Stimulated activated effector memory CD8-positive, alpha-beta T cell treated with anti-CD3 and anti-CD28 coated beads, Interleukin-12 subunit alpha, Interleukin-12 subunit beta, amount 100 ng/mL, for 72 hours (primary cell): Measurements from ENCODE around the gene ADGRD1.
"Not testable (repeated sequence)": the region's sequence is repeated elsewhere in the genome, so short reads cannot be mapped to it uniquely, and the experiment has no call there.

Experiments
- ATAC-seq: fragments of 150-1000 bp; cut with Tn5 transposase; 2 replicates; pipeline ENCODE4 v1.10.0; 2021
- DNase-seq, 2 donors: peaks; one replicate each; pipeline ENCODE4 v3.0.0; 2021 to 2022; ENCODE audit warnings: low spot score in 2 of 2
- H3K27ac Mint-ChIP-seq: one replicate; pipeline ENCODE4 v1.8.0; 2022; ENCODE audit warnings: mild to moderate bottlenecking, mixed read lengths
- H3K36me3 Mint-ChIP-seq: one replicate; pipeline ENCODE4 v1.8.0; 2022; ENCODE audit warnings: mild to moderate bottlenecking, mixed read lengths
- H3K4me1 Mint-ChIP-seq: one replicate; pipeline ENCODE4 v1.8.0; 2022; ENCODE audit warnings: mixed read lengths
- H3K4me3 Mint-ChIP-seq: one replicate; pipeline ENCODE4 v1.8.0; 2022; ENCODE audit warnings: mild to moderate bottlenecking, mixed read lengths
- H3K9me3 Mint-ChIP-seq: one replicate; pipeline ENCODE4 v1.8.0; 2022; ENCODE audit warnings: mixed read lengths

The ADGRD1 gene

DNA sequence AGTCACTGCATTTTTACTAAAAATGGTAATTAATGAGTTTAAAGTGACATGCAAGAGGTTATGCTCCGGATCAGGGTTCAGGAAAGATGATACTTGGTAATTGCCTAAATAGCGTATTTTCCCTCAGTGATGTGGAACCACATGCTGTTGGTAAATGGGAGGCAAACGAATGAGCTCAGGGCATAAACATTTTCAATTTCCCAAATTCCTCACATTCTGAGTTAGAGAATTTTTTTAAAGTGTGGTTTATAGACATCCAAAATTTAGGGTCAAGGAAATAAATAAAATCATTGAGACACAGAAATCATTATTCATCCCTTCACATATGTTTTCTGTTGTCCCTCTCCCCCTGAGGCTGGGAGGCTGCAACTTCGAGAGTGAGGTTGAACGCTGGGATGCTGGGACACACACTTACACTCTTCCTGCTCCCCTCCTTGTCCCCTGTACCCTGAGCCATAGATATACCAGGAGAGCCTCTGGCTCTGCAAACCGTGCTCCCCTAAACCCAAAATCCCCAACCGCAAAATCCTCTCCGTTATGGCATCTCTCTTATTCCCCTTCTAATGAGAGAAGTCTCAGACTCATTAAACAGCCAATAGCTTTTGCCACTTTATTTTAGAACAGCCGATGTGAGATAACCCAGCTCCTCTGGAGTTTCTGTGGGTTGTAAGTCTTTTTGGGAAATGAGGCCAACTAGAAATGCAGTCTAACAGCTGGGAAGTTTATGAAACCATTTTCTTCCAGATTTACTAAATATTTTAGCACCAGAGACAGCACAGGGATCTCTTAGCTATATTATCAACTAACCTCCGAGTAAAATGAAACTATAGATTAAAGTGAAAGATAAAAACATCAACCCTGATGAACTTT is 21.4 kb upstream of the ADGRD1 start:
- Mint-ChIP-seq H3K9me3 (peaks cover 2% of the 10 kb centered on the region), H3K4me3 (no peak overlapping the region), H3K36me3 (no peaks in the 10 kb centered on the region), H3K4me1 (no peaks in the 10 kb centered on the region), H3K27ac (no peak overlapping the region)
- ATAC-seq (no peak), DNase-seq (no peak)

DNA sequence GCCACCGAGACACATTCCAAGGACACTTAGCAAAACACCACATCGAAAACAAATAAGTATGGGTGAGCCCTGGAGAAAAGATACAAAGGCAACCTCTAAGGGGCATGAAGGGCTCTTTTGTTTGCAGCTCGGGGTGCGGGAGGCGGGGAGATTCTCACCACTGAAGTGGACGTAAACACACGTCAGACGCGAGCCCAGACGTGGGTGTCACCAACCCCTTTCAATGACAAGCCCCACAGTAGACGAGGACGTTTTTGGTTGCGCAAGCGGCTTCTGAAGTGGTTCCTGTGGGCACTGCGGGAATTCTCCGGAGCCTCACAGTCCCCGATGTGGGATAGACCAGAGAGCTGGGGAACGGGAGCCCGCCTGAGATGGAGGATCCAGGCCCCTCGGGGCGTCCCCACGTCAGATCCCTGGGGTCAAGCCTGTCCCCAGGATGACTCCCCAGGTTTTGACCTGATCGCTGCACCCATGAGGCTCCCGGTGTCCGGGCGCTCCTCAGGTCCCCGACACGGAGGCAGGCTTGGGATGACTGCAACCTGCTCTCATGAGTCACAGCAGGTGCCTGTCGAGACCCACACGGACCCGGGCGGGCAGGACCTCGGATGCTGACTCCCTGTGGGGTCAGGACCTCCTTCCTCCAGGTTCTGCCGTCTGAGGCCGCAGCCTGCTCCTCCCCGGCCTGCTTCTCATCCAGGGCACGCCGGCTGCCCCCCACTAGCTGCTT is 20.3 kb upstream of the ADGRD1 start:
- no peak overlapping the region for H3K4me3 Mint-ChIP-seq
- no peaks in the 10 kb centered on the region for H3K4me1 Mint-ChIP-seq
- H3K27ac Mint-ChIP-seq, result no peak overlapping the region
- ATAC-seq (peak; percentile 26), DNase-seq (no peak)
- H3K36me3 Mint-ChIP-seq, result no peaks in the 10 kb centered on the region
- H3K9me3 Mint-ChIP-seq, result peaks cover 2% of the 10 kb centered on the region

DNA sequence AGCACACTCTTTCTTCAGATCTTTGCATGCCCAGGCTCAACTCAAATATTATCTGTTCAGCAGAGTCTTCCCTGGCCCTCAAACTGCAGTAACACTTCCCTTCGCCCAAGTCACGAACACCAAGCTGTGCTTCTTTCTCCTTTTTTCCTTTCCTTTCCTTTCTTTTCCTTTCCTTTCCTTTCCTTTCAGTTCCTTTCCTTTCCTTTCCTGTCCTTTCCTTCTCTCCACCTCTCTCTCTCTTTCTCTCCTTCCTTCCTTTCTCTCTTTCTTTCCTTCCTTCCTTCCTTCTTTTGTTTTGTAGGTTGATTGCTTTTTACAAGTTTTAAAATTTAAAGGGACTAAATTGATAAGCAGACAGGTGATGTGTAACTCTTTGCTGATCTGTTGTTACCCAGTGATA is 19.0 kb upstream of the ADGRD1 start:
- H3K27ac Mint-ChIP-seq, result no peak overlapping the region
- H3K9me3 Mint-ChIP-seq, result peaks cover 4% of the 10 kb centered on the region
- no peak overlapping the region for H3K4me3 Mint-ChIP-seq
- DNase-seq (peak in 1 of 2 donors; percentile 25), ATAC-seq (no peak)
- no peaks in the 10 kb centered on the region for H3K4me1 Mint-ChIP-seq
- H3K36me3 Mint-ChIP-seq, result no peaks in the 10 kb centered on the region

DNA sequence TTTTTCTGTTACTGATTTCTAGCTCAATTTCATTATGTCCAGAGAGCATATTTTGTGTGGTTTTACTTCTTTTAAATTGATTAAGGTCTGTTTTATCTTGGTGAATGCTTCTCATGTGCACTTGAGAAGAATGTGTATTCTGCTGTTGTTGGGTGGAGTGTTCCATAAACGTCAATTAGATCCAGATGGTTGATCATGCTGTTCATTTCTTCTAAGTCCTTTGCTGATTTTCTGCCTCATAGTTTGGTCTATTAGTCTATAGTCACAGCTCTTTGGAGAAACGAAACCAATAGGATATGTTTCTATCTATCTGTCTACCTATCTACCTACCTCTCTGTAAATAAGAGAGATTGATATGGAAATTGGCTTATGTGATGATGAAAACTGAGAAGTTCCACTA is 17.1 kb upstream of the ADGRD1 start:
- Mint-ChIP-seq H3K36me3 (no peaks in the 10 kb centered on the region), H3K27ac (no peak overlapping the region), H3K4me3 (no peak overlapping the region), H3K9me3 (peaks cover 10% of the 10 kb centered on the region), H3K4me1 (no peaks in the 10 kb centered on the region)
- no peak for ATAC-seq
- no peak for DNase-seq

DNA sequence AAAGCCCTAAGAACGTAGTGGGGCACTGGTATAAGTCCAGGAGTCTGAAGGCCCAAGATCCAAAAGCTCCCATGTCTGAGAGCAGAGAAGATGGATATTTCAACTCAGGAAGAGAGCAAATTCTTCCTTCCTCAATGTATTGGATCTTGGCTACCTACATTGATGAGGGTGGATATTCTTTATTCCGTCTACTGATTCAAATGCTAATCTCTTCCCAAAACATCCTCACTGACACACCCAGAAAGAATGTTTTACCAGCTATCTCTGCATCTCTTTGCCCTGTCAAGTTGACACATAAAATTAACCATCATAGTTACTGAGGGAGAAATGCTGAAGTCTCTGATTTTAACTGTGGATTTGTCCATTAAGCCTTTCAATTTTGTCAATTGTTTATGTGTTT is 16.6 kb upstream of the ADGRD1 start:
- H3K36me3 Mint-ChIP-seq, result no peaks in the 10 kb centered on the region
- DNase-seq (no peak), ATAC-seq (no peak)
- no peak overlapping the region for H3K4me3 Mint-ChIP-seq
- H3K9me3 Mint-ChIP-seq, result peaks cover 10% of the 10 kb centered on the region
- H3K4me1 Mint-ChIP-seq, result no peaks in the 10 kb centered on the region
- H3K27ac Mint-ChIP-seq, result no peak overlapping the region

DNA sequence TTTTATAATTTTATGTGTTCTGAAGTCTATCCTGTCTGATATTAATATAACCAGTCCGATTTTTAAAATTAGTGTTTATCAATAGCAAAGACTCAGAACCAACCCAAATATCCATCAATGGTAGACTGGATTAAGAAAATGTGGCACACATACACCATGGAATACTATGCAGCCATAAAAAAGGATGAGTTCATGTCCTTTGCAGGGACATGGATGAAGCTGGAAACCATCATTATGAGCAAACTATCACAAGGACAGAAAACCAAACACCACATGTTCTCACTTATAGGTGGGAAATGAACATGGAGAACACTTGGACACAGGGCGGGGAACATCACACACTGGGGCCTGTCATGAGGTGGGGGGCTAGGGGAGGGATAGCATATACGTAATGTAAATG is 16.2 kb upstream of the ADGRD1 start:
- not testable (repeated sequence) for H3K4me3 Mint-ChIP-seq, DNase-seq, H3K4me1 Mint-ChIP-seq, H3K27ac Mint-ChIP-seq, H3K36me3 Mint-ChIP-seq, ATAC-seq
- H3K9me3 Mint-ChIP-seq, result peaks cover 10% of the 10 kb centered on the region

DNA sequence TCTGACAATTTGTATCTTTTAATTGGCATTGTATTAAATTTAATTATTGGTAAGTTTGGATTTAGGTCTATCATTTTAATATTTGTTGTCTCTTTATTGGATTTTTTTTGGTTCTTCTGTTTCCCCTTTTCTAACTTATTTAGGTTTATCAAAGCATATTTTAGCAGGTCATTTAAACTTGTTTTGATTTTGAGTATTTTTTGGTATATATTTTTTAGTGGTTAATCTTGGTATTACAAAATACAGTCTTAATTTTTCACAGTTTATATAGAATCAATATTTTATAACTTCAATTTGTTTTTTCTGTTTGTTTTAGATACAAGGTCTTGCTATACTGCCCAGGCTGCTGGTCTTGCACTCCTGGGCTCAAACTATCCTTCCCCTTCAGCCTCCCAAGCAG is 15.5 kb upstream of the ADGRD1 start:
- H3K27ac Mint-ChIP-seq, result no peak overlapping the region
- ATAC-seq, result no peak
- peaks cover 10% of the 10 kb centered on the region for H3K9me3 Mint-ChIP-seq
- no peak overlapping the region for H3K4me3 Mint-ChIP-seq
- H3K36me3 Mint-ChIP-seq, result no peaks in the 10 kb centered on the region
- no peak for DNase-seq
- H3K4me1 Mint-ChIP-seq, result no peaks in the 10 kb centered on the region

DNA sequence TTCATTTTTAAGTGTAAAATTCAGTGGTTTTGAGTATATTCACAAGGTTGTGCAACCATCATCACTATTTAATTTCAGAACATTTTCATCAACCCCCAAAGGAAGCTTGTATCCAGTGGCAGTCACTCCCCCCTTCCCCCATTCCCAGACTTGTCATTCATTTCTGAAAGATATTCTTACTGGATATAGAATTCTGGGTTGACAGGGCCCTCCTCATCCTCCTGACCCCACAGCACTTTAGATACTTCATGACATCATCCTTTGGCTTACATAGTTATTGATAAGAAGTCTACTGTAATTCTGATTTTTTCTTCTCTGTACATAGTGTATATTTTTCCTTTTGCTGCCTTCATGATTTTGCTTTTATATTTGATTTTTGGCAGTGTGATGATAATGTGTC is 8.8 kb upstream of the ADGRD1 start:
- no peaks in the 10 kb centered on the region for H3K36me3 Mint-ChIP-seq
- H3K4me3 Mint-ChIP-seq, result no peak overlapping the region
- DNase-seq, result no peak
- no peak for ATAC-seq
- peaks cover 19% of the 10 kb centered on the region for H3K9me3 Mint-ChIP-seq
- no peaks in the 10 kb centered on the region for H3K4me1 Mint-ChIP-seq
- H3K27ac Mint-ChIP-seq, result no peak overlapping the region

DNA sequence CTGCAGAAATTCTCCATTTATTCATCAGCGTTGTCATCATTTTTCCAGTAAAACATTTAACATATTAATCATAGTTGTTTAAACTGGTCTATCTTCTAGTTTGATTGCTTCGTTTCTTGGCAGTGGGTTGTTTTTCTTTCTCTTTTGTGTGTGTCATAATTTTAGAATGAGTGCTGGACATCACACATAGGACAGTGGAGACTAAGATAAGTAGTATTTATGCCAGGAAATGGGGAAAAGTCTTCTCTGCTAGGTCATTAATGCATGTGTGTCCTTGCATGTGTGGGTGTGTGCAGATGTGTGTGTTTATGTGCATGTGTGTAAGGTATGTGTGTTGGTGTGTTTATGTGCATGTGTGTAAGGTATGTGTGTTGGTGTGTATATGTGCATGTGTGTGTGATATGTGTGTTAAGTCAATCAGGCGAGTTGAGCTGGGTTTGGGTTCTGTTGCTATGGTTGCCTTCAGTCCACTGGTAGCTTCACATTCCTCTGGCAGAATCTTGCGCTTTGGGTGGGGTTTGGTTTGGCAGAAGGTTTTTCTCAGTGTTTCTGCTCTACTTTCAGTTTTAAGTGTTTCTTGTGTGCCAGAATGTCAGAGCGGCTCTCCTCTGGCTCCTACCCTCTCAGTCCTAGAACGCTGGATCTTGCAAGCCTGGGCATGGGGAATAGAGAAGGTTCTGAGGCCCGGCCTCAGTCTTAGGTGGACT is 7.8 kb upstream of the ADGRD1 start:
- H3K4me3 Mint-ChIP-seq, result no peak overlapping the region
- no peaks in the 10 kb centered on the region for H3K36me3 Mint-ChIP-seq
- H3K9me3 Mint-ChIP-seq, result peaks cover 14% of the 10 kb centered on the region
- ATAC-seq, result no peak
- no peak for DNase-seq
- no peaks in the 10 kb centered on the region for H3K4me1 Mint-ChIP-seq
- no peak overlapping the region for H3K27ac Mint-ChIP-seq

DNA sequence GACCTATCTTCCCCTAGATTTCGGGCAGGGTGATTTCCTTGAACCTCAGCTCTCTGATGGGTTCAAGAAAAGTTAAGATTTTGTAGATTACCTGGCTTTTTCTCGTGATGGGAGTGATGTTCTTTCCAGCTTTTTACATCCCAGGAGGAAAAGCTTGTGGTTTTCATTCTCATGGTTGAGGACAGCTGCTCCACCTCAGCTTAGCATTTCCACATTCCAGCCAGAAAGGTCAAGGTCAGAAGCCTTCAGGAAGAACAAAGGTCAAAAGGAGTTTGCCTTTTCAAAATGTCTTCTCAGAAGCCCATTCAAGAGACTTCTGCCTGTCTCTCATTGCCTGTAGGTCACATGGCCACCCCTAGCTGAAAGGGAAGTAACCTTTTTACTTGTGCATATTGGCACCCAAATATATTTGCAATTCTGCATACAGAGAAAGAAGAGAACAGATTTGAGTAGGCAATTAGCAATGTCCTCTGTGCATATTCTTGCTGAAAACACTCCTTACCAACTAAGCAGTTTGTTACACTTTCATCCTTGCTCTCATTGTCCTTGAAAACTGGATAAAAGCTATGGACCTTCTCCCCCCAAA is 6.6 kb upstream of the ADGRD1 start:
- peaks cover 14% of the 10 kb centered on the region for H3K9me3 Mint-ChIP-seq
- no peak for DNase-seq
- ATAC-seq, result no peak
- no peaks in the 10 kb centered on the region for H3K4me1 Mint-ChIP-seq
- H3K27ac Mint-ChIP-seq, result no peak overlapping the region
- H3K4me3 Mint-ChIP-seq, result no peak overlapping the region
- H3K36me3 Mint-ChIP-seq, result no peaks in the 10 kb centered on the region

DNA sequence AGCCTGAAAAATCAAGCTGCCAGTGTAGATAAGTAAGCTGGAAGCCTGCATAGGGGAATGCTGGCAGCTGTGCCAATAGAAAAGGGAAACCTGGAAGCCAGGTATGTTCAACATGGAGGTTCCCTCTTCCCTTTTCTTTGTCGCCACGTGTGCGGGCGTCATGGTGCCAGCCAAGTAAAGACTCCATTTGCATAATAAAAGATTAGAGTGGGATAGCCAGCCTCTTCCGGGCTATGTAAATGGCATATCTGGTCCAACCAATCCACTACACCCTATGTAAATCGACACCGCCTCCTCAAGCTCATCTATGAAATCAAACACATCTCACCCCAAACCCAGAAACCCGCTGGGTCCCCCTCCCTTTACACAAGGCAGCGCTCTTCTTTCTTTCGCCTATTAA is 5.6 kb upstream of the ADGRD1 start:
- Mint-ChIP-seq H3K4me1 (no peaks in the 10 kb centered on the region), H3K9me3 (peaks cover 14% of the 10 kb centered on the region), H3K4me3 (no peak overlapping the region), H3K36me3 (no peaks in the 10 kb centered on the region), H3K27ac (no peak overlapping the region)
- DNase-seq (no peak), ATAC-seq (no peak)

DNA sequence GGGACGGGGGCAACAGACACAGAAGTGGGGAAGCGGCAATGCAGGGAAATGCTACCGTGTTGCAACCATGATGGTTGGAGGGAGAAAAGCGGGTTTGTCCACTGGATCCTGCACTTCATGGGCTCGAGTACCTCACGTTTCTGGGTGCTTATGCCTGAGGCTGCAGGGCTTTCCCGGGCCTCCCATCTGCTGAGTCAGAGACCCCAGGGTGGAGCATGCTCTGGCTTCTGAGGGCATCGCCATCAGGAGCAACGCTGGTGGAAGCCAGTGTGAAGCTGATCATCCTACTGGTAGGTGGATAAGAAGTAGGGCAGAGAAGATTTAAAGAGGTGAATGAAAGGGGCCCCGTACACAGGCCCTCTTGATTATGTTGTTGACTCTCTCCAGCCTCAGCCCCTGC is 5.0 kb upstream of the ADGRD1 start:
- peaks cover 14% of the 10 kb centered on the region for H3K9me3 Mint-ChIP-seq
- no peak overlapping the region for H3K4me3 Mint-ChIP-seq
- no peaks in the 10 kb centered on the region for H3K36me3 Mint-ChIP-seq
- no peak for ATAC-seq
- H3K4me1 Mint-ChIP-seq, result no peaks in the 10 kb centered on the region
- no peak overlapping the region for H3K27ac Mint-ChIP-seq
- DNase-seq, result no peak

DNA sequence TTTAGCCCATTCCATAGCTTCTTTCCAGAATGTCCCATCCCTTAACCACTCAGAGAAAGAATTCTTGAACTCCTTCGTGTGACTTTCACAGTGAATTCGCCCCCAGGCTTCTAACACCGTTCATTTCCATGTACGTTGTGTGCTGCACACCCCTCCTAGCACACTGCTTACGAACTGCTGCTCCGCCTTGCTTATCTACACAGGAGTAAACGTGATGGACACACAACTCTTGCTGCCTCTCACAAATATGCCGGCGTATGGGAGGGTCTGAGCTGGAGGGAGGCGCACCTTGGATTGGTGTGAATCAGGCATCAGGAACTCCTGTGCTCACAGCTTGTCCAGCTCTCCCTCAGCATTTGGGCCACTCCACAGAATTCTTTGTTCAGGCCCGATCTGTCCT is 3.9 kb upstream of the ADGRD1 start:
- DNase-seq (no peak), ATAC-seq (no peak)
- Mint-ChIP-seq H3K4me3 (no peak overlapping the region), H3K9me3 (peaks cover 9% of the 10 kb centered on the region), H3K36me3 (no peaks in the 10 kb centered on the region), H3K4me1 (no peaks in the 10 kb centered on the region), H3K27ac (no peak overlapping the region)

DNA sequence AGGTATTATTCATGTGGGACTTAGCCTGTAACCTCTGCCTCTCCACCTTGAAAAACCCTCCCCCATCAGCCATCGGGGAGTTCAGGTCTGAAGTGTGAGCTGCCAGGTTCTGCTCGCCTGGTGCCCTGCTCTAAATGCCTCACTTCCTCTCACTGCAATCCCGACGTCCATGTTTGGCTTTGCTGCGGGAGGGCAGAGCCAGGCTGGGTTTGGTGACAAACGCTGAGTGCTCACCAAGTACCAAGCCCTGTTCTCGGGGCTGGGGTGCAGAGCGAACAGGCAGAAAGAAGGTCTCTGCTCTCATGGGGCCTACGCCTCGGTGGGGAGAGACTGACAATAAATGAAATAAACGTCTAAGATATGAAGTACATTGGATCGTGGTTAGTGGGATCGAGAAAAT is 2.1 kb upstream of the ADGRD1 start:
- Mint-ChIP-seq H3K27ac (no peak overlapping the region), H3K9me3 (no peaks in the 10 kb centered on the region), H3K4me1 (no peaks in the 10 kb centered on the region), H3K4me3 (no peak overlapping the region), H3K36me3 (no peaks in the 10 kb centered on the region)
- no peak for DNase-seq
- no peak for ATAC-seq

DNA sequence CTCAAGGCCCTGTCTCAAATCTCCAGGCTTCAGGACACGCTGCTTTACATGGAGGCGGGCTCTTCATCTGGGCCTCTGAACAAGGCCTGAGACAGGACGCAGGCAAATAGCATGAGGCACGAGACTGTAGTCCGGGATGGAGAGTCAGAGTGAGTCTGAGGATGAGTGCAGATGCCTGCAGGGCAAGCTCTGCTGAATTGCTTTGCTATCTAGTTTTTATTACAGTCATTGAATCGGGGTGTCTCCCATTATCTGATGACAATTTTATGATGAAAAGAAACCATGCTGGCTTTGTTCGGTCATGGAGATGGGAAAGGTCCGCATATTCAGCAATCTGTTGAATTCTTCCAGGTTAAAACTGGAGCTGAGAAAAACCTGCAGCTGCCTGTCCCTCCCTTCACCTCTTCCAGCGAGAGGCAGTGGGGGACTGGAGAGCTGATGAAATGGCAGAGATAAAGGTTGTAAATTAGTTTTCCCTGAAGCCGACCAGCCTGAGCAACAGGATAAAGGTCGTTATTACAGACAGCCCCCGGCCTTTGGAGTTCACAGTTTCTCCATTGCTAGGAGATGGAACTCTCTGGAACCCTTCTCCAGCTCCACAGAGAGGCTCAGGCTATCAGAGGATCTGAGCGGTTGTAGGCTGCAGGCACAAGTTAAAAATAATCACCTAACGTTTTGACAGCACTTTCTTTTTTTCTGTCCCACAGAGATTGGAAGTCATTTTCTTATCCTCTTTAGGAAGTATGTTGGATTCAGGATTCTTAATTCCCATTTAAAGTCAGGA is 1.3 kb upstream of the ADGRD1 start:
- H3K27ac Mint-ChIP-seq, result no peak overlapping the region
- DNase-seq, result no peak
- ATAC-seq, result no peak

More for the DNA sequence above, 1.3 kb upstream of the ADGRD1 start:
- H3K4me3 Mint-ChIP-seq, result no peak overlapping the region
- no peaks in the 10 kb centered on the region for H3K4me1 Mint-ChIP-seq
- H3K9me3 Mint-ChIP-seq, result no peaks in the 10 kb centered on the region
- H3K36me3 Mint-ChIP-seq, result no peaks in the 10 kb centered on the region
